NCI-H1436 (cell line): Measurements from ENCODE around the gene SERPINA10.
"Not testable (repeated sequence)": the region's sequence is repeated elsewhere in the genome, so short reads cannot be mapped to it uniquely, and the experiment has no call there.

ENCODE experiments used
- DNase-seq: peaks from one replicate; lab custom pipeline; 2025; lab: John Stamatoyannopoulos, UW

The SERPINA10 gene

DNA sequence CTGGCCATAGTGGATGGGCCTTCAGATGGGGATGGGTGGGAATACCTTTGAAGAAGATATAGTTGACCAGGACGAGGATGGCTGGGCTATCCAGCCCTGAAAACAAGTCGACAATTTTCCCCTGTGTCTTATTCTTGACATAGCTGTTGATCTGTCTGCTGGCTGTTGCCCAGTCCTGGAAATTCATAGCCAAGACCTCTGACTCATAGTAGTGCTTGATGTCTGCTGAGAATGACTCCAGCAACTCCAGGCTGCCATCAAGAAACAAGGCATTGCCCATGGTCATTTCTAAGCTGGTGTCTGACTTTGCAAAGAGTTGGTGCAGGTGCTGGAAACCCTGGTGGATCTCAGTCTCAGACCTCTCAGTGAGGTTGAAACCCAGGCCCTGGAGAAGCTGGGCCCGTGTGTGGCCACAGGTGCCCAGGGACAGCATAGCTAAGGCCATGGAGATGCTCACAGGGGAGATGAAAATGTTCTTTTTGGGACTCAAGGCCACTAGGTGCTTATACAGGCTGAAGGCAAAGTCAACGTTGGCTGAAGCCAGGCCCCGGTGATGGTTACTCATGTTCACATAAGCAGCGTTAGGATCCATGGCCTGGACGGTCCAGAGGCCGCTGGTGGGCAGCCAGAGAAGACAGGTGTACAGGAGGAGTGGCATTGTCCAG, 21.1 kb upstream of the SERPINA10 start:
- no peak for DNase-seq

DNA sequence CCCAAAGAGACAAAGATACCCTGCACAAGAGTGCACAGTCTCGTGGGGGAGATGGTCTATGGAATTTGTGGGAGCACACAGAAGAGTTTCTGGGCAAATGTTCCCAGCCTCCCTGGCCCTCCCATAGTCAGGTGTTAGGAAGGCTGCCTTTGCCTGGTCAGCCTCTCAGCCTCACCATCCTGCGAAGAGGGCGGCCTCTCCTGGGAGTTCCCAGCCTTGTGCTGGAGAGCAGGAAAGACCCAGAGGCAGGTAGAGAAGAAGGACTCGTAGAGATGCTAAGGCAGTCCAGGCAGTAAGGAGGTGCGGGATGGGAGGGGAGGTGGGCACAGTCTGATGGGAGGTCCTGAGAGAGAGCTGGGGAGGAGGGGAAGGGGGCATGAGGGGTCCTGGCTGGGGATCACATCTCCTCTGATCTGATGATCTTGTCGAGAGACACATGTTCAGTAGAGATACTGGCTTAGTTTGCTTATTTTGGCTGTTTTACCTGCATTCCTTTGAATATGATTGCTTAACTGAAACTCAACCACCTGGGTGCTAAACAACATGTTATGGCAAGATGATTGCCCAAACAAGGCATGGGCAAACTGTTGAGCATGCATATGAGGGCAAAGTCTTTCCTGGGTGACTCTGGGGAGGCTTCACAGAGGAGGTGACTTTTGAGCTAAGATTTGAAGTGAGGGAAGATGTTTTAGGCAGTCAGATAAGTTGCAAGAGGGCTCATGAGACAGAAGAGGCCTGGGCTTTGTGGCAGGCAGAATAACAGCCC, 19.6 kb upstream of the SERPINA10 start:
- no peak for DNase-seq

DNA sequence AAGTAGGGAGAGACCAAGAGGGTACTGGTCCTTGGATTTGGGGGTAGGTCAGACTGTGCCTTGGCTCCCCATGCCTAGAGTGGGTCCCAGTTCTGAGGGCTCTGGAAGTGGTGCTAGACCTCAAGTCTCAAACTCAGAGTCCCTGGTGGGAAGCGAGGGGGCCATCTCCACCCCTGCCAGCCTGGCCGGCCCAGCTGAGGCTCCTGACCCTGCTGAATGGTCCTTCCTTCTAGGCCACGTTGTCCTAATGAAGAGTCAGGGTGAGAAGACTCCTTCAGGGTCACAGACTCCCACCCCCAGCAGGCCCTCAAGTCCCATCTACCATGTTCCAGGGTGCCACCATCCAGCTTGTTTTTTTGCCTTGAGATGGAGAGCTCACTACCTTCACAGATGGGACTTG, 17.2 kb upstream of the SERPINA10 start:
- no peak for DNase-seq

DNA sequence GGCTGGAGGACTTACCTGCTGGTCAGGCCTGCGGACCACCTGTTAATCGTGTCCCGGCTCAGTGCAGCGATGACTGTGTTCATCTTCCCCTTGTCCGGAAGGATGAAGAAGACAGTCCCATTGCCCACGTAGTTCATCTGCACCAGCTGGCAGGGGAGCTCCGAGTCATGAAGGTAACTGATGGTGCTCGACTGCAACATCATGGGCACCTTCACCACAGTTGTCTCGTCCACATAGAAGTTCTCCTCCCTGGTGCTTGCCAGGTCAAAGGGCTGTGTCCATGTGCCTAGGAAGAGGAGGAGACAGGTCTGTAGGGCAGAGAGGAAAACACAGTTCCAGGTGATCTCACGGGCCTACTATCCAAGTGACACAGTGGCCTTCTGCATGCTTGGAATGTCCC, 16.7 kb upstream of the SERPINA10 start:
- no peak for DNase-seq

DNA sequence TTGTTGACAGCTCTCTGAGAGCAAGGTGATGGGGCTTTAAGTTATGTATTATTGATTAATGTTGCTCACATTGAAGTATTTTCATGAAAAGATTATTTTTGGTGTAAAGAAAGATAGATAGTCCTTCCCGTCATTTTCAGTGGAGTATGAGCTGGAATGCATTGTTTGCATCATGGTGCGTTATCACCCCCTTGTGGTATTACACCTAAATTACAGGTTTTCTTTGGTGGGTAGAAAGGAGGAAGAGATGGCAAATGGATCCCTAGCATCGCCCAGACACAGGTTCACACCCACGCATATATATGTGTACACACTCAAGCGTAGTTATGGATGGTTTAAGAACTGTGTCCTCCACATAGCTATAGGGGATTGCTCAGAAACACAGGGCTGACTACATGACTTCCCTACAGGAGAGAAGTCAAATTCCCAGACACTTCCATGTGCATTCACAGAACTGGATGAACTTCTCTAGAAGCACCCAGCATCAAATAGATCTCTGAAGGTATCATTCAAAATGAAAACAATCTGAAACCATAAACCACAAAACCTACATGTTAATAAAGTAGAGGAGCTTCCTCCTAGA, 14.4 kb upstream of the SERPINA10 start:
- DNase-seq = no peak

DNA sequence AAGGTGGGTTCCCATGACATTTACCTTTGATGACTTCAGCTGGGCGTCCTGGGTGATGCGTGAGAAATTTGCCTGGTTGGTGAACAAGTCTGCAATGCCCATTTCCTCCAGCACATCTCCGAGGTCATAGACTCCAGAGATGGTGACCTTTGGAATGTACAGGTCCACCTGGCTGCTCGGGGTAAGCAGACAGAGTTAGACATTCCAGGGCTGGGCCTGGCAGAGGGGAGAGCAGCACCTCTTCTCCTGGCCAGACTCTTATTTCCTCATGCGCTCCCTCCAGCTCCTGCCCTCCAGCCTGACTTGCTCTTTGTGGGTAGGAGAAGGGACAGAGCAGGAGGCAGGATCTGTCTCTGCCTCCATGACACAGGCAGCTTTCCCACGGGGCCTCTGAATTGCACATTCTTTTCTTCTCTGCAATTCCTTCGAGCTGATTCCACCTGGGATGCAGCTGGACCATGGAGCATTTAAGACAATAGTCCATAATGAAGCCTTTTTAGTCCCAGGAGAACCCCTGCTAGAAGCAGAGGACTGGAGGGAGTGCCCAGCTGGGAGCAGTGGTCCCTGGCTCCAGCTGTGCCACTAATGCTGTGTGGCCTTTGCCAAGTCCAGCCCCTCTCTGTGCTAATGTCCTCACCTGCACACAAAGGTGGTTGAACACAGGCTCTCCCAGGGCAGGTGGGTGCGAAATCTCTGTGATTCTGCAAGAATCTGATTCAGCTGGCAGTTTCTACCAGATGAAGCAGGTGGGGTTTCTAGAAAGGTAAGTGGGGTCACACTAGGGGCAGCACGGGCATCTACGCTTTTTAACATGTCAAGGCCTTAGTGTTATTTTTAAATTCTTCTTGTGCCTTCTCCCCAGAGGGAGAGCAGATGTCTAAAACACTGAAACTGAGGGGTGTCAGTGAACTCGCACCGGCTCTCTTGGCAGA, 13.2 kb upstream of the SERPINA10 start:
- DNase-seq = no peak

DNA sequence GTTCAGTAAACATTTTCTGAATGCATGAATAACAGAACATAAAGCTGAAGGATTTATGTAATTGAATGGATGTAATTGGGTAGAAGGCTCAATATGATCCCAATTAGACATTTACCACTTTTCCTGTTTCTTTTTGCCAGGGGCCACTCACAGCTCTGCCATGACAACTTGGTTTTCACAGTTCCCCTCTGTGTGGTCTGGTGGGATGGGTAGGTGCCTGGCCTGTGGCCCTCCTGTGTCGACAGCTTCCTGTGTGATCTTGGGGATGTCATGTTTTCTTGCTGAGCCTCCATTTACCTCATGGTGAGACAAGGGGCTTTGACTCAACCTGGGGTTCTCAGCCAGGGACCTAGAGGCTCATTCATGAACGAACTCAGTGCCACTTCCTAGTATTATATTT, 12.6 kb upstream of the SERPINA10 start:
- no peak for DNase-seq

DNA sequence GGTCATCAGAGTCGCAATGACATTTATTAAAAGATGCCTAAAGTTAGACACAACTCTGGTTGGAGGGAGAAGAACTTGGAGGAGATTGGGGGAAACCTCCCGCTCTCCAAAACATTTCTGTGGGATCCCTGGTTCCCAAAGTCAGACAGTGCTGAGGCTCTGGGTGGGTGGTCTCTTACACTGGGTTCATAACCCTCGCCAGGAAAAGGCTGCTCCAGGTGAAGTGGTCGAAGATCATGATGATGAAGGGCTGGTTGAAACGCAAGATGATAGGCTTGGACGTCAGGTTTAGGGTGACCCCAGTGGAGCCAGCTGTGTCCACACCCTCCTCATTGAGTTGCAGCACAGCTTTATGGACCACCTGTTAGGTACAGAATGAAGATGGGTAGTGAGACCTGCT, 11.2 kb upstream of the SERPINA10 start:
- no peak for DNase-seq

DNA sequence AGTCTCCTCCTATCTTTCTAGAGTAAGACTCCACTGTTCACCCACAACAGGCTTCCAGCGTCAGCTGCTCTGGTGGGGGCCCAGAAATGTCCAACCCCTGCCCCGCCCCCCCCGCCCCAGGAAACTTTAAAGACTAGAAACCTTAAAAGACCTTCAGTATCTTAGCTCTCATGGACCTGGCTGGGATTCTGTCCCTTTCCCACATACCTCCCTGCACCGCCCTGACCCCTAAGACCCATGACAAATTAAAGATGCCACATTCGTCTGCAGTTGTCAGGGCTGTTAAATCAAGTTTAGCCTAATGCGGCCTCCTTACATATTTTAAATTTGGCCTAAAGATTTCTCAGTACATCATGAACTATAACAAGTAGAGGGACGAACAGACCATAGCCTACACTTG, 10.0 kb upstream of the SERPINA10 start:
- DNase-seq = no peak

DNA sequence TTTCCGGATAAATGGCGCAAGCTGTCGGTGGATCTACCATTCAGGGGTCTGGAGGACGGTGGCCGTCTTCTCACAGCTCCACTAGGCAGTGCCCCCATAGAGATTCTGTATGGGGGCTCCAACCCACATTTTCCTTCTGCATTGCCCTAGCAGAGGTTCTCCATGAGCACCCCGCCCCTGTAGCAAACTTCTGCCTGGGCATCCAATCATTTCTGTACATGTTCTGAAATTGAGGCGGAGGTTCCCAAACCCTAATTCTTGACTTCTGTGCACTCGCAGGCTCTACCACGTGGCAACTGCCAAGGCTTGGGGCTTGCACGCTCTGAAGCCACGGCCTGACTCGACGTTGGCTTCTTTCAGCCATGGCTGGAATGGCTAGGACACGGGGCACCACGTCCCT, 5.1 kb upstream of the SERPINA10 start:
- DNase-seq = no peak

DNA sequence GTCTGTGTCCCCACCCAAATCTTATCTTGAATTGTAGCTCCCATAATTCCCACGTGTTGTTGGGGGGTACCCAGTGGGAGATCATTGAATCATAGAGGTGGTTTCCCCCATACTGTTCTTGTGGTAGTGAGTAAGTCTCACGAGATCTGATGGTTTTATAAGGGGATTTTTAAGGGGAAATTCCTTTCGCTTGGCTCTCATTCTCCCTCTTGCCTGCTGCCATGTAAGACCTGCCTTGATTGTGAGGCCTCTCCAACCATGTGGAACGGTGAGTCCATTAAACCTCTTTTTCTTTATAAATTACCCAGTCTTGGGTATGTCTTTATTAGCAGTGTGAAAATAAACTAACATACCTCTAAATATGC, 3.1 kb upstream of the SERPINA10 start:
- DNase-seq = not testable (repeated sequence)

DNA sequence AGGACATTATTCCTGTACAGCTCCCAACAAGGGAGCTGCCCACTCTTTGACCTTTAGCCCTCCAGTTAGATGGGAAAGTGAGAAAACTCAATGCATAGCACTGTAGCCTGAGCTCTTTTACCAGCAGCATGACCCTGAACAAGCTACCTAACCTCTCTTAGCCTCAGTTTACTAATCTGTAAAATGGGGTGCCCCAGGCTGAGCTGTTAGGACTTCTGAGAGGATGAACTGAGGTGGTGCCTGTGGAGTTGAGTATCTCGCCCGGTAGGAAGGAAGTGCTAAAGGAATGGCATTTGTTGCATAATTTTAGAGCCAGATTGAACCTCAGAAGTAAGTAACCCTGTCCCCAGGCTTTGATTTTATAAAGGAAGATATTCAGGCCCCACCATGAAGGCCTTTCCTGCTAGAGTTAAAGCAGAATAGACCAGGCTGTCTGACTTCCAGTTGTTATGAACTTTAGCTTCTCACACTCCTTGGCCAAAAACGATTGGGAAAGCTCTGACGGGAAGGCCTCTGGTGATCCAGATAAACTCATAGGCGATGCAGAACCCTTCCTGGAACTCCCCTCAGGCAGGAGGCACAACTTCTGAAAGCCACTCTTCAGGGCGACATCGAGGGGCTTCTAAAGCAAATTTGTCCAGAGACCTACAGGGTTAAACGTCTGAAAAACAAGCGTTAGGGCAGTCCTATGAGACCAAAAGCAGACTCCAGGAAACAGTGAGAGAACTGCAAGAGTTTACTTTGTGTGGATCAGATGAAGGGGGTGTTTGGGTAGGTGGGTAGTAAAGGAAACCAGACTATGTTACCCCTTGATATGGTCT, 2.5 kb upstream of the SERPINA10 start:
- no peak for DNase-seq

DNA sequence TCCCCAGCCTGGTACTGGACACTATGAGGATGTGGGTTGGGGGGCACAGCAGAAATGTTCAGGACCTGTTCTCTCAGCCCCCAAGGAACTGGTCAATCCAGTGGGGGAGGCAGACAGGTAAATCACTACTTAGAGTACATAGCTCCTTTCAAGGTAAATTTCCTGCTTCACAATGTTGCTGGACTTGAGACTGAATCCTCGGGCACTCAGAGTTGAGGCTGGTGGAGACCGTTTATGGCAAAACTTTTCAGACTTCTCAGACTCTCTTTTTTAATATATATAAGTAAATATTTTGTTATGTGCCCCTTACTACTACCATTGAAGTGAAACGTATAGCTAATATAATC, 483 bp upstream of the SERPINA10 start:
- DNase-seq = no peak

DNA sequence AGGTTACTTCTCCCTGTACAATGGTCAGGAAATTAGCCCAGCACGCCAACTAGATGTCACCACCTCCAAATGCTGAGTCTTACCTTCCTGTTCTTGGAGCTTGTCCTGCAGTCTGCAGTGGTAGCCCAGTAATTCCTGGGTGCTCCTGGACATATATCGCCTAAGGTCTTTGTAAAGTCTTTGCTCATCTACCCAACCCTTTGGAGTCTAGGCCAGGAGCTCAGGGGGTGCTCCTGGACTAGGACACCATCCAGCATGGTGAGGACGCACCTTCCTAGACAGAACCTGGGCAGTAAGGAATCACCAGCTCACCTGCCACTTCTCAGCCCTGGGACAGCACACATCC, 569 bp downstream of the SERPINA10 start:
- no peak for DNase-seq

DNA sequence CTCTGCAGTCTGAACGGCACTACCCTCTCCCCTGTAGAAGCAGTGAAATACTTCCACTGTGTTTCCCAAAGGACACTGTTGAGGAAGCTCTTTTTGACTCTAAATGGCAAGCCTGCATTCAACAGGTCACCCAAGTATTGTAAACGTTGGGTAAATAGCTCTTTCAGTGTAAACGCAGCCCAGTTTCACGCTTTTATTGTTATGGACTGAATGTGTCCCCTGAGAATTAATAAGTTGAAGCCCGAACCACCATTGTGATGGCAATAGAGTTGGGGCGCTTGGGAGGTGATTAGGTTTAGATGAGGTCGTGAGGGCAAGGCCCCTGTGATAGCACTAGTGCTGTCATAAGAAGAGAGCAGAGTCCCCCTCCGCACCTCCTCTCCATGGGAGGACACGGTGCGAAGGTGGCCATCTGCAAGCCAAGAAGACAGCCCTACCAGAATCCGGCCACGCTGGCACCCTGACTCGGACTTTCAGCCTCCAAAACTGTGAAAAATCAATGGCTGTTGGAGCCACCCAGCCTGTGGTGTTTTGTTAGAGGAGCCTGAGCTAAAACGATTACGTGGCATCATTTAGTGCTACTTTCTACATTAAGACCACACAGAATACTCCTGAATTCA, 1.1 kb downstream of the SERPINA10 start:
- DNase-seq = no peak

DNA sequence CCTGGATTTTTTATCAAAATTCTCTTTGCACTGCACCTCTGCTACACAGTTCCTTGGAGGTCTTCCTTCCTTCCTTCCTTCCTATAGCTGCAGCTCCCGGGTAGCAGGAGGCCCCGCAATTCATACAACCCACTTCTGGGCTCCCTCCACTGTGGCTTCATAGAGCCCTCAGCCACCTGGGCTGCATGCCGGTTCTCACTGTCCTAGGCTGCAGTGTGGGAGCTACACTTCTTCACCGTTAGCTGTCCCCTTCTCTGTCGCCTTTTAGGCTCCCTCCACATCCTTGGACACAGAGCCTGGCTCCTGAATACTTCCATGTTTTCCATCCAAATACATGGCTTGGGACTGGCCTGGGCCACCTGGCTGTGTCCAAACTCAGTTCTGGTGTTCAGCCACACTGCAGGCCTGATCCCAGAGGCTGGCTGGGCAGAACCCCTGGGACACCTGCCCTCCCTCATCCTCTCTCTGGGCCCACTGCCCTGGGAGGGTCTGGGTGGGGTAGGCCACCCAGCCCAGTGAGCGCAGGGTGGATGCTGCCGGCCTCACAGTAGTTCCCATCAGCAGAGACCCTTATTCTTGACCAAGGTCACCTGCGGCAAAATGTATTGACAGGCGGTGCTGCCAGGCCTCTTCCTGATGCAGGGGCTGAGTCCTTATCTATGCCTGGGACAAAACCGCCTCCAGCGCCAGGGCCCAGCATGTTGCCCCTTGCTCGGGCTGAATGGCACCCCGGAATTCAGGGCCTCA, 1.7 kb downstream of the SERPINA10 start:
- no peak for DNase-seq

DNA sequence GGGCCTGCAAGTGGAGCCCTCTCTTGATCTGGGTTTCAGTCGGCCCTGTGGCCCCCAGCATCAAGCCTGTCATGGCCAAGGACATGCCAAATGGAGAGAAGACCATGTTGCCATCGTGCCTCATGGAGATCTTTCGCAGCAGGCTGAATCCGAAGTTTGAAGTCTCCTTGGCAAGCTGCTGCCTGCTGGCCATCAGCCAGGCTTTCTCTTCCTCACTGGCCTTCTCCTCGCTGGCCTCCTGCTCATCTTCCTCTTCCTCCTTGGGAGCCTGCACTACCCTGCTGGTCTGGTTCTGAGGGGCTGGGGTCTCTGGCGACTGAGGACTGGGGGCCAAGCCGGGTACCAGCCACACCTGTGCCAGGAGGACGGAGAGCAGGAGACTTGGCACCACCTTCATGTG, 2.9 kb downstream of the SERPINA10 start:
- no peak for DNase-seq

DNA sequence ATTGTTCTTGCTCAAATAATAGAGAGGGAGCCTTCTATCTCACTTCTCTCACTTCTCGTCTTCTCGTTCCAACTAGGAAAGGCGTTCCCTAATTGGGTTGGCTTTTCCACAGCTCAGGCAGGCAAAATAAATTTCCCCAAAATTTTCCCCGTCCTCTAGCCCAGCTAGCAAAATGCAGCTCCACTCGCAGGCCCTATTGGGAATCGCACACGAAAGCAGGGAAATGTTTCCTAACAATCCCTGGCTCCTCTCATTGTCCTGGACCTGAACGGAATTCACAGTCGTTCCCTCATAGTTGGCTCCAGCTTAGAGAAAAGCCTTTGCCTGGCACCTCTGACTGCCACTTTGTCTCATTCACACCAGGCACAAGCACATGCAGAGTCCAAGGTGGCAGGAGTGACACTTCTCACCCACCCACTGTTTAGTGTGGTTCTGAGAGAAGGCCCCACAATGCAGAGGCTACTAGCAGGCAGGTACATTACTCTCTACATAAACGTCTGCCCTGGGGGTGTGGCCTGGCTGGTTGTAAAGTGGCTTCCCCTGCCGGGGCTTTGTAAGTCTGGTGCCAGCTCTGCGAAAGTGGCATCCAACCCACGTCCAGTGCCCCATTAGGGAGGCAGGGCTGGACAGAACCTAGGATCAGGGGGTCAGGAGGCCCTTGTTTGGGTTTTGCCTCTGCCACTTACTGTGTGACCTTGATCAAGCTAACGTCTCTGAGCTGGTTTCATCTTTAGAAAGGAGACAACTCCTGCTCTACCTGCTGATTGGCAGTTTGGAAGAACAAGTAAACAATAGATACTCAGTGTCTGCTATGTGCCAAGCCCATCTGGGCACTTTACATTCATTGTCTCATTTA, 4.2 kb downstream of the SERPINA10 start:
- no peak for DNase-seq

DNA sequence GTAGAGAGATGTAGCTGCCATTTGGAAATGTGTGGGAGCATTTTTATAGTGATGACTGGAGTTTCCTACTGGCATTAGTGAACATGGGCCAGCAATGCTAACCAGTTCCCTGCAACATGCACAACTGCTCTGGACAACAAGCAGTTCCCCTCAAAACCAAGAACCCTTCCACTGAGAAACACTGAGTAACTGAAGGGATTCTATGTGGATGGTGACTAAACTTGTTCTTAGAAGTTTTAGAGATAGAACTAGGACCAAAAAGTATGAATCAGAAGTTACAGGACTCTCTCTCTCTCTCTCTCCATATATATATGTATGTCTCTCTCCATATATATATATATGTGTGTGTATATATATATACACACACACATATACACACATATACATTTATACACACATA, 7.9 kb downstream of the SERPINA10 start:
- DNase-seq = no peak

DNA sequence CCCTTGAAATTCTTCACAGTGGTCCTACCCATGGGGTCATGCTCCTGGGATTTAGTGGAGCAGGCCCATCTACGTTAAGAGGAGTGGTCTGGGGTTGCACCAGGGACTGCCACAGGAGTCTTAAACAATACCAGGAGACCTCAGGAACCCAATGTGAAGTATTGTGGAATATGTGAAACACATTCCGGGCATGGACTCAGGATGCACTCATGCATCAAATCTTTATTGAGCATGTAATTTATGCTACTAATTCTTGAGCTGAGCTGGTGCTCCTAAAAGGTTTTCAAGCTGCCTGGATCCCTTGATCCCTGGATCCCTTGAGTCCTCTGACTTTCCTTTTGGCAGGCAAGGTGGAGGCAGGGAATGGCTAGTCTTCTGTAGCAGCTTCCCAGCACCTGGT, 8.8 kb downstream of the SERPINA10 start:
- no peak for DNase-seq
